HG02852 (cell line): ENCODE data around the gene PDGFRB.

ENCODE experiments used
- ATAC-seq: cut with Tn5 transposase; IDR thresholded peaks from one replicate; pipeline ENCODE4 v1.9.1; 2021; ENCODE audit warnings: mild to moderate bottlenecking, moderate library complexity; ENCODE audit not compliant: unreplicated experiment

The PDGFRB gene

GRCh38 chr5:150147670-150148069 lies 8.0 kb downstream of the PDGFRB start:
- ATAC-seq = no peak

DNA sequence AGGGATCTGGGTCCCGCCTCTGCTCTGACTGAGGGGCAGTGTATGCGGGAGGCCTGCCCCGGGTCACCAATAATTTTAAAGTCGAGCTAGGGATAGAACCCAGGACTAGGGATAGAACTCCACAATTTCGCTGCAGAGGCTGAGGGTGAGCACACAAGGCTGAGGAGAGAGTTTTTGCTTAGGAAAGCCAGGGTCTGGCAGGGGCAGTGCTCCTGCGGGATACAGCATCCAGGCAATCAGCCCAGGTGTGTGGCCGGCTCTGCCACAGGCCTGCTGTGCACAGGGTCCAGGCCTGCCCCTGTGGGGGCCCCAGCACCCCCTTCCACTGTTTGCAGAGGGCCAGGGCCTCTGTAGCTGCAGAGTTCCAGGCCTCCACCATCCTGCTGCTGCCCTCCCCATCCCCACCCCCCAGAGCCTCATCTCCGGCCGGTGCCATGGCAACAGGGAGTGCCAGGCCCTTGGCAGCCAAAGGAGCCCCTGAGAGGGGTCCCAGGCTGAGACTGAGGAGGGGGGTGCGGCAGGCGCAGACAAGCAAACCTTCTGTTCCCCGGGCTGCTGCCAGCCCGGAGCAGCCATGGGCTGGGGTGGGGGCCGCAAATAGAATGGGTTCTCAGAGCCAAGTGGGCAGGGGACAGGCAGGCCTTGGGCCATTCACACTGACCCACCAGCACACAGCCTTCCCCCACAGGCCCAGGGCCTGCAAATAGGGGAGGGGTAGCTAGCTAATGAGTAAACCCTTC lies 8.6 kb downstream of the PDGFRB start:
- ATAC-seq = no peak

GRCh38 chr5:150146235-150146634 lies 9.4 kb downstream of the PDGFRB start:
- ATAC-seq = no peak

DNA sequence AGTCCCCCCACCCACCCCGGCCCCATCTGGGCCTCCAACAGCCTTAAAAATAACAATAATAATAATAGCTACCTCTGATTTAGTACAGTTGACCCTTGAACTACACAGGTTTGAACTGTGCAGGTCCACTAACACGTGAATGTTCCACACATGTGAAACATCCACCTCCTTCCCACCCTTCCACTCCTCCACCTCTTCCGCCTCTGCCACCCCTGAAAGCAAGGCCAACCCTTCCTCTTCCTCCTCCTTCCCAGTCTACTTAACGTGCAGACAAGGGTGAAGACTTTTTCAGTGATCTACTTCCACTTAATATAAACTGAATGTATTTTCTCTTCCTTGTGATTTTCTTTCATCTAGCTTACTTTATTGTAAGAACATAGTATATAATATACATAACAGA lies 10.8 kb downstream of the PDGFRB start:
- ATAC-seq = no peak

GRCh38 chr5:150144246-150144801 lies 11.3 kb downstream of the PDGFRB start:
- ATAC-seq = no peak

DNA sequence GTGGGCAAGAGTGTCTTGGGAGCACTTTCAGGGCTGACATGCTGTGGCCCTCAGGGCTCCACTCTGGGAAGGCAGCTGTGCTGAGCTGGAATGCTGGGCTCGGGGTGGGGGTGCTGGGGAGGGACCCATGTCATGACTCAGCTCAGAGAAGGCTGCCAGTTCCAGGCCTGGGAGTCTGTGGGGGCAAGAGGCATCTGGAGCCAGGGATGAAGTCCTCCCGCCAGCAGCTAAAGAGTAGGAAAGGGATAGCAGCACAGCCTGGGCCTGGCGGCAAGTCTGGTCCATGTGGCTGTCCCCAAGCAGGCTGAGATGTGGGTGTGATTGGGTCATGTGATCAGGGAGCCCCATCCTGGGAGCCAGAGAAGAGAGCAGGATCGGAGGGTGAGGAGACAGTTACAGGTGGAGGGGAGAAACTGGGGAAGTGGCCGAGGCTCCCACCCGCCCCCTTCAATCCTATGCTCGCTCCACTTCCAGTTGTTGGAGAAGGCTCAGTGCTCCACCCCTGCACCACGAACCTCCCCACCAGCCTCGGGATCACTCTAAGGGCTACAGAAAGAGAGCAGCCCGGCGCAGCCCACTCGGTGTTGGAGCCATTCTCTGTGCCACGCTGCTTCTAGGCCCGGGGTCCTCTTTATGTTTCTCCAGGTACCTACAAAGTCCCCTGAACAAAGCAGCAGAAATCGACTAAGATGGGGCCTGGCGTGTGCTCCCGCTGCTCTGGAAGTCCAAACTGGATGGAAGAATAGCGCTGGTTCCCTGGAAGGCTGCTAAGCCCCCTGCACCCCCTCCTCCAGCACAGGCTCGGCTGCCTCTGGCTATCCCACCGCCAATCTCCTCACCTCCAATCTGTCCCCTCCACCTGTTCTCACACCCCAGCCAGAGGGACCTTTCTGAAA lies 12.0 kb downstream of the PDGFRB start:
- no peak for ATAC-seq

DNA sequence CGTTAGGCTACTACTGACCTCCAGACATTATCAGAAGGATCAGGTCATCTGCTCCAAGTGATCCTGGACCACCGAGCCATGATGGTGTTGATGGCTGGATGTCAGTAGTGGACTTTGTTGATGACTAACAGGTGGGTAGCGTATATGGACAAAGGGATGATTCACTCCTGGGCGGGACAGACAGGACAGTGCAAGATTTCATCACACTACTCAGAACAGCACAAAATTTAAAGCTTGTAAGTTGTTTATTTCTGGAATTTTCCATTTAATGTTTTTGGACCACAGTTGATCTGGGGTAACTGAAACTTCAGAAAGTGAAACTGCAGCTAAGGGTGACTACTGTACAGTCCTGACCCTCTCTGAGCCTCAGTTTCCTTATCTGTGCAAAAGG lies 12.7 kb downstream of the PDGFRB start:
- ATAC-seq = no peak

- ATAC-seq = no peak
Measured at GRCh38 chr5:150142185-150142958, 13.3 kb downstream of the PDGFRB start.

DNA sequence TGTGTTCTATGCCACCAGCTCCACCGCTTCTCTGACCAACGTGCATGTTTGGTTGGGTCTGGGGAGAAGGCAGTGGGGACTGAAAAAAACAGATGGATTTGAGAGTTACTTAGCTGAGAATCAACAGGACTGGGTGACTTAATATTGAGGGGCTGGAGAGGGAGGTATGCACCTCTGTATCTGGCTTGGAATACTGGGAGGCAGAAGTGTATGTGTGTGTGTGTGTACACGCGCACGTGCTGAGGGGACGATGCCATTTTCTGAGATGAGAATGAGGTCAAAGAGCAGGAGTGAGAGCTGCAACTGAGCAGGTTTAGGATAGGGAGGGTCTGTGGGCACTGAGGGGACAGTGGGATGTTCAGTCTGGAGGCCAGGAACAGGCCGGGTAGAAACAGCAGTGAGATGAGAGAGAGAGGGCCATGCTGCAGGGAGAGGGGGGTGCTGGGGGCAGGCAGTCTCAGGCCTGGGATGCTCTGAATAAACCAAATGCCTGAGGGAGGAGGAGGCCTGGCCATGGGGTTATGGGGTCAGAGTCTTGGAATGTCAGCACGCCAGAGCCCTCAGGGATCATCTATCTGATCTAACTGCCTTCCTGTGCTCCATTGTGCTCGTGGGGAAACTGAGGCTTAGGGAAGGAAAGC lies 14.0 kb downstream of the PDGFRB start:
- ATAC-seq = no peak

DNA sequence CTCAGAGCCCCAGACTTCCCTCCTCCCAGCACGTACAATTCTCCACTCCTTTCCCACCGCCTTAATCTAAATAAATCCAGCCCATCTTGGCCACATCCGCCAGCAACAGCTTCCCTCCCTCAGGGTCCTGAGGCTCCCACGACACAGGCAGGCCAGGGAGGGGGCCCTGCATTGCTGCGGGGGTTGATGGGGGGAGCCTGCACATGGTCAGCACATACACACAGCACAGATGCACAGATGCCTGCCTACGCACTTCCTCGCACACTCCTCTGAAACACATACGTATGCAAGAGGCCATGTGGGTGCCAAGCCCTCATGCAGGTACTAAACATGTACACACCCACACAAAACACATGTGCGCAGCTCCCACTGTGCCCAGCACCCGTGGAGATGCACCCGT lies 14.8 kb downstream of the PDGFRB start:
- no peak for ATAC-seq

DNA sequence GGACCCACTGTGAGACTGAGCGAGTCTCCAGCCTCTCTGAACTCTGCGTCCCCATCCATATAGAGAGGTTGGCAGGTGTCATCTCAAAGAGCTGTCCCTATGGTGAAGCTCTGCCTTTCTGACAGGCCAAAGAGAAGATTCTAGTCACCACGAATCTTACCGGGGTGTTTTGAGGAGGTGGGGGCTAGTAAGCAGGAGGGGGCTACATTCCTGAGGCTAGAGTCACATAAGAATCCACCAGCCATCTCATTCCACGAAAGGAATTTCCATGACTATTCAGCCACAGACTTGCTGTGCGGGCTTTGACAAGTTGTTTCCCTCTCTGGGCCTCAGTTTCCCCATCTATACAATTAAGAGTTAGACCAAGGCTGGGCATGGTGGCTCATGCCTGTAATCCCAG lies 16.3 kb downstream of the PDGFRB start:
- ATAC-seq = no peak

GRCh38 chr5:150138551-150139265 lies 16.9 kb downstream of the PDGFRB start:
- ATAC-seq = no peak

GRCh38 chr5:150137997-150138396 lies 17.6 kb downstream of the PDGFRB start:
- ATAC-seq = no peak

DNA sequence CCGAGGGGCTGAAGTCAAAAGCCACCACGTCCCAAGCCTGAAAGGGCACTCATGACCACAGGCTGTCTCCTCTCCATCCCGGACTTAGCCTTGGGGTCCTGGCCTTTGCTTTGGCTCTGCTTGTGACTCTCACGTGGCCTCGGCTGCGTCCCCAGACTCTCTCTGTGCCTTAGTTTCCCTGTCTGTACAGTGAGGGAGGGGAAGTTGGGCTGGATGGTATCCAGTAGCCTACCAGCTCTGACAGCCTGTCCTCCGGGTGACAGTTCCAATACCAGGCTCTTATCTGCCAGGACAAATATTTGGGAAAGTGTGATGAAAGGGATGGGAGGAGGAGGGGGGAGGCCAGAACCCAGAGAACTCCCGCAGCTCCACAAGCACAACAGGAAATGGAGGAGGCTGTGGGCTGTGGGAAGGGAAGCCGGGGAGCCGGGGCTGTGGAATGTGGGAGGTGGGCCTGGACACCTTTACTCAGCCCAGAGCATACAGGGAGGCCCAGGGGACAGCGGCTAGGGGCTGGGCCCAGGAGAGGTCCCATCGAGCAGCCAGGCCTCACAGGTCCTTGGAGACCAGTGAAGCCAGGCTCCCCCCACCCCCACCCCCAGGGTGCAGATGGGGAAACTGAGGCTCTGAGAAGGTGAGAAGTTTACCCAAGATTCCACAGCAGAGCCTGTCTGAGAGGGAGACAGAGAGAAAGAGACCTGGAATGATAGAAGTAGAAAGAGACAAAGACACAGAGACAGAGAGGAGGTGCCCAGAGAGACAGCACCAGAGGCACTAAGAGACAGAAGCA lies 18.3 kb downstream of the PDGFRB start:
- no peak for ATAC-seq

DNA sequence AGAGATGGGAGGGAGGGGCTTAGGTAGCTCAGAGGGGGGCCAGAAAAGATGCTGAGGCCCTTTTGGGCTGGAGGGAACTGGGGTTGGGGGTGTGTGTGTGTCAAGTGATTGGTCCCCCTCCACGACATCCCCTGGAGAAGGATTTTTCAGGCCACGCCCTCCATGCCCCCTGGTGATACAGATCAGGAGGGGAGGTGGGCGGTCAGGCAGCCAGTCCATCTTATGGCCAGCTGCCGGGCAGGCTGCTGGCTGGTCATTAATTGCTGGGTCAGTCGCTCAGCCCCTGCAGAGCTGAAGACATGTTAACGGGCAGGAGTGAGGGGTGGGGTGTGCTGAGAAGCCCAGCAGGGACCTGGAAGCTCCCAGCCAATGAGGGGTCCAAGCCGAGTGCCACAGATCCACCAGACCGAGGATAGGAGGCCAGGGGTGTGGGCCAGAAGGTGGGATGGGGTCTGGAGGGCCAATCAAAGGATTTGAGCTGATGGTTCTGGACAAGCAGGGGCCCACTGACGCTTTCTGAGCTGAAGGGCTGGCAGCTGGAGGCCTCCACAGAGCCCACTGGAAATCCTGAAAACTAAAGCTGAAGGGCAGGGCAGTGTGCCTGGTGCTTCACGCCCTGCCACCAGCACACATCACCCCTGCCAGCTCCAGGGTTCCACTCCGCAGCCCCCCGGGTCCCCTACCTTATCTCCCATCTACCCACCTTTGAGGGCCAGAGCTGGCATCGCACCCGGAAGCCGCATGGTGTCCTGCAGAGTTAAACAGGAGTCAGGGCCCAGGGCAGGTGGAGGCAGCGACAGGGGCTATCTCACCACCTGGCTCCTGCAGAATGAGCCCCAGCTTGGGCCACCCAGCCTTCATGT lies 19.1 kb downstream of the PDGFRB start:
- no peak for ATAC-seq

DNA sequence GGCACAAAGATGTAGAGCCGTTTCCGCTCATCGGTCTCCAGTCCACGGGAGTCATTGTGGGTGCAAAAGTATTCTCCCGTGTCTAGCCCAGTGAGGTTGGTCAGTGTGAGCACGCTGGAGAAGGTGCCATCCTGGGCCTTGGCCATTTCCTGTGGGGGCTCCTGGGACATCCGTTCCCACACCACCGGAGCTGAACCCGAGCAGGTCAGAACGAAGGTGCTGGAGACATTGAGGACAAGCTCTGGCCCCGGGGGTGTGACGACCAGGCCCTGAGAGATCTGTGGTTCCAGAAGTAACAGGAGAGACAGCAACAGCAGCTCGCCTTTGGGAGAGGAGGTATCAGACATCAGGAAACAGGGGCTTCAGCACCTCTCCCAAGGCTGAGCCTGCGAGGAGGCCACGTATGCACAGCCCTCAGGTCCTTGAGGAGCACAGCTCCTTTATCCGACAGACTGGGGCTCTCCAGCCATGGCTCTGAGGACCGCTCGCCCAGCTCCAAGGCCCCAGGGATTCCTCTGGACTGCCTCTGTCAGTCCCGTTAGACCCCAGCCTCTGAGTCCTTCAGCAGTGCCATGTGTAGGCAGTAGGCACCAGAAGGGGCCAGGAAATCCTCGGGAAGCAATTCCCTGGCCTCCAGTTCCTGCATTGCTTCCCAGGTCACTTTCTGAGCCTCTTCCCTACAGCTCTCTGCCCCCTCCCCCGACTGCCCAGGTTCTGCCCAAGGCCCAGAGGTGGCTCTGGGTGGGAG lies 19.9 kb downstream of the PDGFRB start:
- no peak for ATAC-seq

DNA sequence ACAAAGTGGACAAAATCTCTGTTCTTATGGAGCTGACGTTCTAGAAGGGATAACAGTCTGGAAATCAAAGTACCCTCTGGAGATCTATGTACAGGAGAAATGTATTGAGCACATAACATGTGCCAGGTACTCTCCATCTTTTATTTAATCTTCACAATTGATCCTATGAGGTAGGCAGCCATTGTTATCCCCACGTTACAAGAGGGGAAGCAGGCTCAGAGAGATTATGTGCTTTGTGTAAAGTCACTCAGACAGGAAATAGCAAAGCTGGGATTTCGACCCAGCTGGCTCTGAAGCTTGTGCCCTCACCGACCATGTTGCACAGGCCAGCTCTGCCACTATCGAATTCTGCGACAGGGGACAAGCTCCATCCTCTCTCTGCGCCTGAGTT lies 21.5 kb downstream of the PDGFRB start:
- ATAC-seq = no peak
